ENCODE data around the gene CNOT6L.

The CNOT6L gene

DNA sequence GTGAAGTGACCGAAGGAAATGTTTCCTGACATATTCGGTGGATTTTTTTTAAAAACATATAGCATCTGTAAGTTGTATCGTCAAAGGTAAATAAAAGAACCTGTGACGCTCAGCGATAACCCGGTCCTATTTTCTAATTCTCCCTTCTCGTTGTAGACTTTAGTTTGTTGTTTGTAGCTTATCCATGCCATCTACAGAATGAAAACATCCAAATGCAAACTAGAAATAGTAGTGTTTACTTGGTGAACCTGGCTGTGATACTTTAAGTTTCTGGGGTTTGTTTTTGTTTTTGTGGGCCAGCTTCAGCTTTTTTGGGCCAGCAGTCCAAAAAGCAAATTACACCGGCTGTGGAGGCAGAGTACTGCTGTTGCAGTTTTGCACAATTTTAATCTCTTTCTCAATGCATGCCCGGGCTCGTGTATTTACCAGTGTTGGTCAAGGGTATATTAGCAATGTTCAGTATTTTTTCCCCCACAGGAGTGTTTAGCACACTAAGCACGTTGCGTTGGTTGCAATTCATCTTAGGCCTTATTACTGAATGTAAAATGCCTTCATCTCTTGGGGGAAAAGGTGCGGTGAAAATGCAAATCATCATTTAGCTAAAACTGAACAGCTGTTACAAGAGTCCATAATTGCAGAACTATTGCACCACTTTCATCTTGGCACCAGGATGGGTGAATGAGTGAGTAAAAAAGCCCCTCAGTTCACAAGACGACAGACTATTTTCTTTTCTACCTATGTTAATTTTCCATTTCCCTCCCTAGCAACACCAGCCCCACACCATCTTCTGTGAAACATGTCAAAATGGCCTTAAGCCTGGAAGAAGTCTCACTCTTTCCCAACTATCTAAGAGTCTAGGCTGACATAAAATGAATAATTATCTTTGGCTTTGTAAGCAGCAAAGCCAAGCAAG, 1.7 kb upstream of the CNOT6L start:
- DNase-seq (ENCODE audit: low read depth in 1 of 2, low spot score in 1 of 2) = no peak

DNA sequence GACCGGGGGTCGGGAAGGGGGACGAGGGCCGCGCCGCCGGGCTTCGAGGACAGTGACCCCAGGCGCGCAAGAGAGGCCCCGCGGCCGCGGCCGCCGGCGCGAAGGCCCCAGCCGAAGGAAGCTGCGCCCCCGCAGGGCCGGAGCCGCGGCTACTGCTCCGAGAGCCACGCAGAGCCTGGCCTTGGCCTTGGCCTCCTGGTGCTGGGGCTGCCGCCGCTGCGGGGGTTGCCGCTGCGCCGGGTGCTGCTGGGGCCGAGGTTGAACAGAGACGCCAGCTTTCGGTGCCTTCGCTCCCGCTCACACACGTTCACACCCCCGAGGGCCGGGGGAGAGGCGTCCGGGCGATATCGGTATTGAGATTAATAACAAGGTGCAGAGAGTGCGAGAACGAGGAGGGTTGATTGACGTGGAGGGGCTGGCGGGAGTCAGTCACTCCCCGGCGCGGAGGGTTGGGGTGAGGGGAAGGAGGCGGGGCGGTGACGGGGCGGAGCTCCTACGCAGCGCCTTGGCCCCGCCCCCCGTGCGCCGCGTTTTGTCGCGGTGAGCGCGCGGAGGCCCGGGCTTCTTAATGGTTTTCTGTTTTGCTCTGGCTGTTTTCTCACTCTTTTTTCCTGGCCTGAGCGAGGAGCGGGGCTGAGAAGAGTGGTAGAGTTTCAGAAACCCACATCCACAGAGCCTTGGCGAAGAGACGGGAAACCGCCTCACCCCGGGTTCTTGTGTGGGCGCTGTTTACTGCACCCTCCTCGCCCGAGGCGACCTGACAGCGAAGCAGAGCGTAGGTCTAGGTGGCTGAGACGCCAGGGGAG, 878 bp upstream of the CNOT6L start:
- DNase-seq (ENCODE audit: low read depth in 1 of 2, low spot score in 1 of 2) = peak; percentile 90 to 91

DNA sequence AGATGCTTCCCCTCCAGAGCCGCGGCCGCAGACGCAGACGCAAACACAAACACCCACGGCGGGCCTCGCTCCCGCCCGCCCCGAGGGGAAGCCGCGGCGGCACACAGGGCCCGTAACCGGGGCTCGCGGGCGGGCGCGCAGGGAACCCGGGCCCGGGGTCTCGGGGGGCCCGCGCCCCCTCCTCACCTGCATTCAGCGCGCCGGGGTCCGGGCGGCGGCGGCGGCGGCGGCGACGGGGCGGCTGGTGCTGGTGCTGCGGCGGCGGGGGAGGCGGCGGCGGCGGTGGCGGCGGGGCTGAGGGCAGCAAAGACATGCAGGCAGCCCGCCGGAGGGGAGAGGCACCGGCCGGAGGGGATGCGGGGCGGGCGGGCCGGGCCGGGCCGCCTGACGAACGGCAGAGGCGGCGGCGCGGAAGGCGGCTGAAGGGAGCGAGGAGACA, 255 bp upstream of the CNOT6L start:
- peak in 1 of 2 donors; percentile 76 for DNase-seq (ENCODE audit: low read depth in 1 of 2, low spot score in 1 of 2)

DNA sequence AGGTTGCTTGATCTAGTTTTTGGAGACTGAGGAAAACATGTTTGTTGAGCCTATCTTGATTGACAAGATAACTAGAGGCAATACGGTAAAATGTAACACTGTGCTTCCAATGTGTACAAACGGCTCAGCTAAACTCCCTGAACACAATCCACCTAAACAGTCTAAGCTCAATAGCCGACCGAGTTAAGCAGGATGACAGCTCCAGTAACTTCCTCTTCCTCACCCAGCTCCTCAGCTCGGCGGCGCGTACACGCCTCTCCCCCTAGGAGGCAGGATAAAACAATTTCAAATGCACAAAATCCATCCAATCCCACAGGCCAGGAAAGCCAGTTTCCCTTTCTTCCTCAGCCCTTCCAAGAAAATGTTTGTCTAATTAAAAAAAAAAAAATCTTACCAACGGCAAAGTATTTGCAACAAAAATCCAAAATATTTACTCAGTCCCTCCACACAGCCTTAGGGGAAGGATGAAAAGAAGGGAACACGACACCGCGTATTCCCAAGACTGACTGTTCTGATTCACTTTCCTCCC, 1.0 kb downstream of the CNOT6L start:
- DNase-seq (ENCODE audit: low read depth in 1 of 2, low spot score in 1 of 2) = peak in 1 of 2 donors; percentile 11

DNA sequence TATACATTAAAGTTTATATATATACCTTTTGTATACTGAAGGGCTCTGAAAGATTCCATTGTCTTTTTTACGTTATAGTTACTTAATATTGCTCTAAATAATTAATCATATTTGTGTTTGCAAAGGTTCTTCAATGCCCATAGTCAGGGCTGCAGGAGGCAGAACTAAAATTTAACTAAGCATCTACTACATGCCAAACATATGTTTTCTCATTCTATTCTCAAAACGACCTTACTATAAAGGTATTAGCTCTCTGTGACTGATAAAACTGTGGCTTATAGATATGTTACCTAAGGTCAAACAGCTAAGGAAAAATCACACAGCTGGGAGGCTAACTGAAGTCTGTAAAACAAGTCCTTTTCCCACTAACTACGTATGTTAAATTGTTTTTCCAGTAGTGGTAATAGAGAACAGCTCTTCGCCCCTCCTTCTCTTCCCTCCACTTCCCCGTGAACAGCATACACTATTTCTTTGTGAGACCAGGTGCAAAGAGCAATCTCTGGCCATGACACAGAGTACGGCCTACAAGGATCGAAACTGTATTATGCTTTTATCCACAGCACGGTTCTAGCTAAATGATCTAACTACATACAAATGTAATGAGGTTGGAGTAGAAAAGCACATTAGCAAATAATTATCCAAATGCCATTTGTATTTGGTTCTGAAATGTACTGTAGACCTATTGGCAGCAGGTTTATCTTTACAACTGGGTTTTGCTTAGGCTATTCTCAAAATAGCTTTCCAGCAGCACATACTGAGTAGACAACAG, 1.7 kb downstream of the CNOT6L start:
- DNase-seq (ENCODE audit: low read depth in 1 of 2, low spot score in 1 of 2) = no peak

DNA sequence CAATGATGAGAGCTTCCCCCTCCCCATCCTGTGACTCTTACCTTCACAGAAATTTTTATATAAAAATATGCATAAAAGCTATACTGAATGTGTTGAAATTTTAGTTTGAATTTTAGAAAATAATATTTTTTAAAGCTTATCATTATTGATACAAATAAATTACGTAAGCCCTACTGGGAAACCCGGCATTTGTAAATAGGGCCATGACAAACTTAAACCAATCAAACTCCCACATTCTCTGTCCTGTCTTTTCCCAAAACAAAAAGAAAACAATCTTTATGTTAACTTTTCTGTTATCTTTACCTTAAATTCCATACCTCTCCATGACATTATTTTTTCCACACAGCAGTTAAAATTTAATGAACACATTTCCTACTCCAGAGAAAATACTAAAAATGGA, 2.6 kb downstream of the CNOT6L start:
- DNase-seq (ENCODE audit: low read depth in 1 of 2, low spot score in 1 of 2) = no peak

DNA sequence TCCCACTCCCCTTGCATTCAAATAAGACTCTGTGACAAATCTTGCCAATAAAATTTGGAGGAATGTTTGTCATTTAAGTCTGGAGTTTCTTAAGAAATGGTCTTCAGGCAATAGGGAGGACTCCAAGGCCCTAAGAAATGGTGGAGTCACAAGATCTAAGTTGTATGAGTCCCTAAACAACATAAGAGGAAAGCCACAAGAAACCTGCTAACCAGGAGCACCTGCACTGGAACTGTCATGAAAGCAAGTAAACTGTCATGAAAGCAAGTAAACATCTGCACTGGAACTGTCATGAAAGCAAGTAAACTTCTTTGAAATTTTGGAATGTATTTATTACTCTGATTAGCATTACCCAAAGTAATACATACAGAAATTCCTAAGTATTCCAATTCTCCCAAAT, 3.5 kb downstream of the CNOT6L start:
- DNase-seq (ENCODE audit: low read depth in 1 of 2, low spot score in 1 of 2) = no peak

DNA sequence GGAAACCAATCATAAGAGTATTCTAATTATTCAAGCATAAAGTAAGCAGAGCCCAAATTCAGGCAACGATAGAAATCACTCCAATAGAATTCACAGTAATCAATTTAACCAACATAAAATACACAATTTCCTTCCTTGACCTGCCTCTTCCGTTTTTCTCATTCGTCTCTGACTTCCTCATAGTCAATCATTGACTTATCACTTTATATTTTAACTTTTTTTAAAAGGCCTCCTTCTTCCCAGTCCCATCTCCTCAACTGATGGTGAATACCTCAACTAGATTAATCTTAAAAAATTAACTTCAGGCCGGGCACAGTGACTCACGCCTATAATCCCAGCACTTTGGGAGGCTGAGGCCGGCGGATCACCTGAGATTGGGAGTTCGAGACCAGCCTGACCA, 13.3 kb downstream of the CNOT6L start:
- DNase-seq (ENCODE audit: low read depth in 1 of 2, low spot score in 1 of 2) = no peak

DNA sequence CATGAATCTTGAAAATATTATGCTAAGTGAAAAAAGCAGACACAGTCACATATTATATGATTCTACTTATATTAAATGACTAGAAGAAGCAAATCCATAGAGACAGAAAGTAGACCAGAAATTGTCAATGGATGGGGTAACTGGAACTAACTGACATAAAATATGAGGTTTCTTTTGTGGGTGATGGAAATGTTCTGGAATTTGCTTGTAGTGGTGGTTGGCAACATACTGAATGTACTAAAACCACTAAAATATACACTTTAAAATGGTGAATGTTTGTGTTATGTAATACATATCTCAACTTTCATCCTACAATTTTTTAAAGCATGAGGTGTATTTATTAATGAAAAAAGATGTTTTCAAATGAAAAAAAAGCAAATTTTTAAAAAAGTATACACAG, 14.7 kb downstream of the CNOT6L start:
- DNase-seq (ENCODE audit: low read depth in 1 of 2, low spot score in 1 of 2) = no peak

DNA sequence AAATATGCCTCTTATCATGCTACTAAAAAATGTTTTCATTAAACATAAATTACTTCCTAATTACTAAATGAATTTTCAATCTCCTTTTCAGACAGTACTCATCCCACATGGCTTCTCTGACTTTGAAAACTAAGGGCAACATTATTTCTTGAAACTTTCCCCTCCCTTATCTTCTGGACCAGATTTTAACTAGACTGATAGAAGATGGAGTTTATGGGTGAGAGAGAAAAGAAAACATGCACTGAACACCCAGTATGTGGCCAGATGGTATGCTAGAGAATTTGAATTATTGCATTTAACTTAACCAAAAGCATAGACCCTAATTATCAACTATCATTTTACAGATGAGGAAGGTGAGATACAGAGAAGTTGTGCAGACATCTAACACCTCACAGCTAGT, 16.8 kb downstream of the CNOT6L start:
- DNase-seq (ENCODE audit: low read depth in 1 of 2, low spot score in 1 of 2) = no peak

DNA sequence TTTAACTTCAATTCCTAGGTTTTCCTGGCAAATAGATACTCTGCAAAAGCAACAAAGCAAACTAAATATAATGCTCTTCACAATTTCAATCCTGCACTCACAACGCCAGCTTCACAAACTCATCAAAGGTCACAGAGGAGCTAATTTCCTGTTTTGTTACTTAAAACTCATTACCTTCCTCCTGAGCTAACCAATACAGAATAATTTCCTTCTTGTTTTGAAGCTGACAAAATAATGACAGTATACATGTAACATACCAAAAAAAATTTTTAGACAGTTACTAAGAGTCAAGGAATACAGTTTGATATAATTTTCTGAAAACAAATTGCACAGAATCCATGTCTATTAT, 17.9 kb downstream of the CNOT6L start:
- DNase-seq (ENCODE audit: low read depth in 1 of 2, low spot score in 1 of 2) = no peak

DNA sequence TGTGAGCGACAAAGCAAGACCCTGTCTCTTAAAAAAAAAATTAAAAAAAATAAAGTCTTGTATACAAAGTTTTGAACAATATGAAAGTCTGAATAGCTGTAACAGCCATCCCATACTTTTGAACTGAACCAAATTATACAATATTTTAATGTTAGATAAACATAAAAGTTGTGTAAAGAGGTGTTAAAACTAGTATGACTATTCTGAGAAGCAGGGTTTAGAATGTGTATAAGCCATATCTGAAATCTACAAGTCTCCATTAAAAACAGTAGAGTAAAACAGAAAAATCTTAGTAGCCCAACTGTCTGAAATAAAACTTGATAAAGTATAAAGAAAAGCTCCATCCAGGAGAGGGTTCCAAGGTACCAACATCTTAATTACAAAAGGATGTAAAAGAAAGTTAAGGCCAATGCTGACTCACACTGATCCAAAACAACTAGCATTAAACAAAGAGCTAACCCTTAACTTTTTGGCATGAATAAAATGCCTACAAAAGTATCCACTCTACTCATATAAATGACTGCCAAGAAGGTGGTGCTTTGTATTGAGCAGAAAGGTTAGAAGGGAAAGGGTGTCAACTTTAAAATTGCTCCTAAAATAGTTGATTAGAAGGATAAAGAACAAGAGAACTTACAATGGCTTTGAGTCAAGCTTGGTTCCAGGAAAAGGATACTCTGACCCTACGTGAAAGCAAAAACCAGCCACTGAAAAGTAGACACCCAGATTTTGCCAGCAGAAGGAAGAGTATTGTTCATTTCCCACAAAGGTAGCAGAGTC, 18.5 kb downstream of the CNOT6L start:
- DNase-seq (ENCODE audit: low read depth in 1 of 2, low spot score in 1 of 2) = no peak

DNA sequence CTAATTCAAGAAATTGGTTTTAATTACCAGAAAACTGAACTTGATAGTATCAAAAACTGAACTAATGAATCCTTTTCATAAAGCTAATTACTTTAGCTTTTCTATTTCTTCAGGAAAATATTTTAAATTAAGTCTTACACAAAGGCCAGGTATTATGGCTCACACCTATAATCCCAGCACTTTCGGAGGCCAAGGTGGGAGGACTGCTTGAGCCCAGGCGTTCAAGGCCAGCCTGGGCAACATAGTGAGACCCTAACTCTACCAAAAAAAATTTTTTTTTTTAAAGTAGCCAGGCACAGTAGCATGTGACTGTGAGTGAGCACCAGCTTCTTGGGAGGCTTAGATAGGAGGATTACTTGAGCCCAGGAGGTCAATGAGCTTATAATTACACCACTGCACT, 19.1 kb downstream of the CNOT6L start:
- no peak for DNase-seq (ENCODE audit: low read depth in 1 of 2, low spot score in 1 of 2)

DNA sequence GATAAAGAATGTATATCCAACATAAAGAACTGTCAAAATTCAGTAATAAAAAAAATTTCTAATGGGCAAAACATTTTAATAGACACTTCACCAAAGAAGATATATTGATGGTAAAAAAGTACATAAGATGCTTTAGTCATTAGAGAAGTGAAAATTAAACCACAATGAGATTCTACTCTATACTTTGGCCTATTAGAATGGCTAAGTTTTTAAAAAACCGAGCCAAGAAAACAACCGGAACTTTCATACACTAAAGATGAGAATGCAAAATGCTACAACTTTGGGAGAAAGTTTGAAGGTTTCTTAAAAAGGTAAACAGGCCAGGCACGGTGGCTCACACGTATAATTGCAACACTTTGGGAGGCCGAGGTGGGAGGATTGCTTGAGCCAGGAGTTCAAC, 20.8 kb downstream of the CNOT6L start:
- DNase-seq (ENCODE audit: low read depth in 1 of 2, low spot score in 1 of 2) = no peak

DNA sequence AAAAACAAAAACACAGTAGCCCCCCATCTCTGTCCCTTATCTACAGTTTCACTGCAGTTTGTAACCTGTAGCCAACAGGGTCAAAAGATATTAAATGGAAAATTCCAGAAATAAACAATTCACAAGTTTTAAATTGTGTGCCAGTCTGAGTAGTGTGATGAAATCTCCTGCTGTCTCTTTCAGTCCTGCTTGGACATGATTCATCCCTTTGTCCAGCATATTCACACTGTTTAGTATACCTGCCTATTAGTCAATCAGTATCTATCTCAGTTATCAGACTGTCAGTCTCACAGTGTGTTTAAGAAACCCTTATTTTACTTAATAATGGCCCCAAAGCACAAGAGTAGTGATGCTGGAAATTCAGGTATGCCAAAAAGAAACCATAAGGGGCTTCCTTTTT, 21.9 kb downstream of the CNOT6L start:
- DNase-seq (ENCODE audit: low read depth in 1 of 2, low spot score in 1 of 2) = no peak

DNA sequence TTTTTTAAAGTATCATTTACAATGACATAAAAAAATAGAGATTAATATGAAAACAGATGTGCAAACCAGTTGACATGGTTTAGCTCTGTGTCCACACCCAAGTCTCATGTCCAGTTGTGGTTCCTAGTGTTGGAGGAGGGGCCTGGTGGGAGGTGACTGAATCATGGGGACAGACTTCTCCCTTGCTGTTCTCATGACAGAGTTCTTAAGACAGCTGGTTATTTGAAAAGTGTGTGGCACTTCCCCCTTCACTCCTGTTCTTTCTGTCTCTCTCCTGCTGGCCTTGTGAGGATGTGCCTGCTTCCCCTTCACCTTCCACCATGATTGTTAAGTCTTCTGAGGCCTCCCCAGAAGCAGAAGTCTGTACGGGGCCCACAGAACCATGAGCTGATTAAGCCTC, 23.8 kb downstream of the CNOT6L start:
- no peak for DNase-seq (ENCODE audit: low read depth in 1 of 2, low spot score in 1 of 2)

DNA sequence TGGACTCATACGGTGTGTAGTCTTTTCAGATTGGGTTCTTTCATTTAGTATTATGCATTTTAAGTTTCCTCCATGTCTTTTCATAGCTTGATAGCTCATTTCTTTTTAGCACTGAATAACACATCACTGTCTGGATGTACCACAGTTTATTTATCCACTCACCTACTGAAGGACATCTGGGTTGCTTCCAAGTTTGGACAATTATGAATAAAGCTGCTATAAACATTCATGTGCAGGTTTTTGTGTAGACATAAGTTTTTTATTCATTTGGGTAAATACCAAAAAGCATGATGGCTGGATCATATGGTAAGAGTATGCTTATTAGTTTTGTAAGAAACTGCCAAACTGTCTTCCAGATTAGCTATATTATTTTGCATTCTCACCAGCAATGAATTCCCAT, 29.0 kb downstream of the CNOT6L start:
- no peak for DNase-seq (ENCODE audit: low read depth in 1 of 2, low spot score in 1 of 2)

DNA sequence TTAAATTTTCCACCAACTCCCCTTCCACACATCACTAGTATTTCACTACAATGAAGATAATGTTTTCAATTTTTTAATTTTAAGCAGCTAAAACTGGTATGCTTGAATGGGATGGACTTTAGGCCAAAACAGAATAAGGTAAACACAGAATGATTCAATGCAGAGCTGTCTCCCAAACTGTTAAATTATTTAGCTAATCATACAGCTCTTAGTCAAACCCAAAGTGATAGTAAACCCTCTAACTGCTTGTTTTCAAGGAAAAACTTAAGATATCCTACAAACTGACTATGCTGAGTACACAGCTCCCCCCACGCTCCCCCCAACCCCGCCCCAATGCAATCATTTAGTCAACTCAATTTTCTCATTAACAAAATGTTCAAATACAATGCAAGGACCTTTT, 30.2 kb downstream of the CNOT6L start:
- DNase-seq (ENCODE audit: low read depth in 1 of 2, low spot score in 1 of 2) = no peak

DNA sequence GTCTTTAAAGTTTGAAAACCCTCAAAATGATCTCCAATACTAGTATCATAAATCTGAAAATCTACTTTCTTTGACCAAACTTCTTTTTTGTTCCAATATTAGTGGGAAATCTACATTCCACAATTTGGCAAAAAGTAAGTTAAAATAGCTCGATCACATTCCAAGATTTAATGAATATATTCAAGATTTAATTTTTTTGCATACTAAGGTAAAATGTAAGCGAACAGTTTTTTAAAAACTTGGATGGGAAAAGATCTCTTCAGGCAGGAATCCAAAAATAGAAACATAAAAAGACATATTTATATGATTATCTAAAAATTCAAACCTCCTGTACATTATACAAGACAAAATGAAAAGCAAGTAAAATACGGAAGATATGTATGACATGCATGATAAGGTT, 31.2 kb downstream of the CNOT6L start:
- DNase-seq (ENCODE audit: low read depth in 1 of 2, low spot score in 1 of 2) = no peak

DNA sequence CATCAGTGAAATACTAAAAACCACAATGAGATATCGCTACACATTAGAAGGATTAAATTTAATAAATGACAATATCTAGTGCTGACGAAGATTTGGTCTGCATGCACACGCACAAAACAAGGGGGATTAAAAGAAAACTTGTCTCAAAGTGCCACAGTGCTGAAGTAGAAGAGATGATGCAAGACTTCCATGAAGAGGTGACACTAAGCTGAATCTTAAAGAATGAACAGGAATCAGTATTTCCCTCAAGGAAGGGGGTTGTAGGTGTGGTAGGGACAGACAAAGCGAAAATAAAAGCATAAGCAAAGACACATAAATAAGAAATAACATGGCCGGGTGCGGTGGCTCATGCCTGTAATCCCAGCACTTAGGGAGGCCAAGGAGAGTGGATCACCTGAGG, 33.5 kb downstream of the CNOT6L start:
- no peak for DNase-seq (ENCODE audit: low read depth in 1 of 2, low spot score in 1 of 2)

DNA sequence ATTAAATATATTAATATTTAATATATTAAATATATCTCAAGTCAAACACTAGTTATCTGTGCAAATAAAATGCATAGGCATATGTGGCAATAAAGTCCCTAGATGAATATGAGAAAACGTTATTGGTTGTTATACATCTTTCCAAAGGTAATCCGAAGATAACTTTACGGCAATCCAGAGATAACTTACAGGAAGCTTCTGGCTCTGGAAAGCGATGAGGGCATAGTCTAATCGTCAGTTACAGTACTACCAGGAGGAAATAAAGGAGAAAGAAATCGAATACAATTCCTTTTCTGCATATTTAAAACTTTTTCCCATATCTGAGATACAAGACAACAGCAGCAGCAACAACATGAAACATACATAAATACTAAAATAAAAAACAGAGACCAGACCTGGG, 35.3 kb downstream of the CNOT6L start:
- DNase-seq (ENCODE audit: low read depth in 1 of 2, low spot score in 1 of 2) = no peak
